GM18526 (cell line): ENCODE results near the gene EIF4H.
A peak's percentile ranks its signal among the peaks of the same experiment; 100 is the strongest.

ENCODE experiments used
- POLR2A ChIP-seq: IDR thresholded peaks from 3 replicates; pipeline ENCODE4 v1.6.1; 2011; ENCODE audit not compliant: insufficient read length; ENCODE audit errors: extremely low read depth

The EIF4H gene

DNA sequence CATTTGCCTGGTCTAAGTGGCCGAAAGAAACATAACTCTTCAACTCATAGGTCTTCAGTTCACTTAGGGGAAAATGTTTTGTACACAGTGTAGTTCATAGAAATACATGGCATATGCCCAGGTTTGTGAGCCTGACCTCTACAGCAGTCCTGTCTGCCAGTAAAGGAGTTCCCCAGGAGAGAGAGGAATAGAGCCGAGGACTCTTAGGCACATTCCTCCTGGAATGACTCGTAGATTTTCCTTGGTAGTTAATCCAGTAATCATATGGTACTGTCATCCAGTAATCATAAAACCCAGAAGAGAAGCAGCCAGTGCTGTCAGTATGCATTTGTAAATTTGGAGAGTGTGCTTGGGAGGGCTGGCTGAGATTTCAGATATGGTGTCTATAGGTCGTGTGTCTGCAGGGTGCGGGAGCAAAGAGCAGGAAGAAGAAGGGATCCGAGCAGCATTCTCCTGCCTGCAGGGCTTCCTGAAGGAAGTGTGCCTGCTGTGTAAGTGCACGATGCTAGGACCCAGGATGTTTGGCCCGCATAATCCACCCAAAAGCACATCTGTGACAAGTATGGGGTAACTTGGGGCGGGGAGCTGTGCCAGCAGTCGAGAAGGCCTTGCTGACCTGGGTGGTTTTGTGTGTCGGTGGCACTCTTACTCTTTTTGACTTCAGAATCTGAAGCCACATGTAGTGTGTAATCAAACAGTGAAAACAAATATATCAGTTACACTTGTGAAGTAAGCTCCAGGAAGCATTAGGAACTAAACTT lies 13.9 kb downstream of the EIF4H start:
- TF ChIP-seq POLR2A: no peak

DNA sequence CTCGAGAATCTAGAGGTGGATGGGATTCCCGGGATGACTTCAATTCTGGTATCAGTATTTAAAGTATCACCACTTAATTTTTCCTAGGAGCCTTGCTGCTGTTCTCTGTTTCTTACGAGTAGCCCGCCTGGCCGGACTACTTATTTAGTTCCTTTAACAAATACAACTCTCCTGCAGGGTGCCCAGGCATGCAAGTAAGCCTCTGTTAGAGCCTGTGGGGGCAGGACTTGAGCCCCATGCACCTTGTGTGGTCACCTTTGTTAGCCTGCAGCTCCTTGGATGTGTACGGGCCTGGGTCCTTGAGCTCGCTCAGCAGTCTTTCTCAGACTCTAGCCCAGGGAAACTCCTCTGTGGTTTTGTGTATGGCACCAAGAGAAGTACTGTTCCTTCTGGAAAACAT lies 16.1 kb downstream of the EIF4H start:
- TF ChIP-seq POLR2A: no peak

DNA sequence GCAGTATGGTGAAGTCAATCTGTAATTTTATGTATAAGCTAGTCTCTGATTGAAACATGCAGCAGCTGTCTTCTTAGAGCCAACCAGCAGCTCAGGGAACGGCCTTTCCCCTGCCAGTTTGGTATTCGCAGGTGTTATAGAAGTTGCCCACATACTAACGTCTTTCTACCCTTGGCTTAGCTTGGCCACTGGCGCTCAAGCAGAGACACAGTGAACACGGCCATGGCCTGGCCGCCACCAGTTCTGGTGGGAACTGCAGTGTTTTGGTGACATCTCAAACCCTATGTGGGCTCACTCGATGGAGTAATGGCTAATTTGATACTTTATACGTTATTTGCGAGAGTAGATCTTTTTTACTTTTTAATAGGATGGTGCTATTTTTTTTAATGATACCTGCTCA lies 17.1 kb downstream of the EIF4H start:
- TF ChIP-seq POLR2A: no peak

DNA sequence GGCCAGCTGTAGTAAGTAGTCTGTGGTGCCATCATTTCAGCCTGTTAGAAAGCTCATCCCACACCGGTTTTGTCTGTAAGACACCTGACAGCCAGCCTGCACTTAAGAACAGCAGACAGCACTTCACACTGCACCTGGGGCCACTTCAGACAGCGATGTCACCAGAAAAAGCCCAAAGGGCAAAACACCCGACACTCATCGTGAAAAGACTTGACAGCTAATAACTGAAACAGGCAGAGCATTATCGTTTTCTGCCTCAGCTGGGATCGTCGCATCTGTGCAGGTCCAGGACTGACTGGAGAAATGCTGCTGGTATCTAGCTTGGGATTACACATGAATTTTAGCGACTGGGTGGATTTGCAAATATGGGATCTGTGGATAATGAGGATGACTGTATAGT lies 18.9 kb downstream of the EIF4H start:
- no peak for TF ChIP-seq POLR2A

DNA sequence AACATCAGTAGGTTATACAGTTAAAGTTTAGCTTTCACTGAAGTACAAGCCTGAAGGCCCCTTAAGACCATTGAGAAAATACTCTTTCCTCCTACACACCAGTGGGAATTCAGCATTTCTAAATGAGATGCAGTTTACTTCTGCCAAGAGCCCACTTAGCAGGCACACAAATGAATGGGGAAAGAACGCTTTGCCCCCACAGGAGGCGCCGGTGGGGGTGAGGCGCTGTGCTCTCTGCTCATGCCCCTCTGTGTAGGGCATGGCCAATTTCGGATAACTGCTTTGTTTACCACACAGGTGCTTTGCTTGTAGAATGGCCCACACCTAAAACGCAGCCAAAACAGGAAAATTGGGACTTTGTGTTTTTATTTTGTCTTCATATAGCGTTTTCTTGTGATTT lies 19.8 kb downstream of the EIF4H start:
- TF ChIP-seq POLR2A: no peak

DNA sequence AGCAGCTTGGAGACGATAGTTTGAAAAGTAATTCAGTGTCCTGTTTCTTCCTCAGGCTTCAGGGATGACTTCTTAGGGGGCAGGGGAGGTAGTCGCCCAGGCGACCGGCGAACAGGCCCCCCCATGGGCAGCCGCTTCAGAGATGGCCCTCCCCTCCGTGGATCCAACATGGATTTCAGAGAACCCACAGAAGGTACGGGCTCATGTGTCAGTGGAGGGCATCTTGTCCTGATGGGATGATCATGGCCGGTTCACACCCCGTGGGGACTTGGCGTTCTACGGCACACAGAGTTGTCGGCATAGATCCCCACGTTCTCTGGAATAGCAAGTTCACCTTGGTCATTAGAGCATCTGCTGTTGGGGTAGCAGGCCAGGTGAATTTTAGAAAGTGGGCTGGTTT lies 20.5 kb downstream of the EIF4H start:
- no peak for TF ChIP-seq POLR2A

DNA sequence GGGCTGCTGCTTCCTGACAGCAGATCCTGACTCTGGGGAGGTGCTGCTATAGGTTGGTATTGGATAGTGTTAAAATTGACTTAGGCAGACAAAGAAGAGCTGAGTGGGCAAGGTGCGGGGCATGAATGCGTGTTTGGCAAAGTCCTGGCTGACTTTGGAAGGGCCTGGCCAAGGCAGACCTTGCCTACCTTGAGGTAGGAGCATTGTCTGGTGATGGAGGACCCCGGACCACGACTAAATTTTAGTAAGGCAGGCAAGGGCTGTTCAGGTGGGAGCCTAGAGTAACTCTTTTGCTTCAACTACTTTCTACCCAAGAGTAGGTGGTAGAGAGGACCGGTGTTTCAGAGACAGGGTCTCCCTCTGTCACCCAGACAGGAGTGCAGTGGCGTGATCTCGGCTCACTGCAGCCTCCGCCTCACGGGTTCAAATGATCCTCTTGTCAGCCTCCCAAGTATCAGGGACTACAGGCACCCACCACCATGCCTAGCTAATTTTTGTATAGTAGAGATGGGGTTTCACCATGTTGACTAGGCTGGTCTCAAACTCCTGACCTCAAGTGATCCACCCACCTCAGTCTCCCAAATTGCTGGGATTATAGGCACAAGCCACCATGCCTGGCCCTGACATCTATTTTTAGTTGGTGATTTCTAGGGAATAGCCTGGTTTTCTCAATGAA lies 23.4 kb downstream of the EIF4H start:
- TF ChIP-seq POLR2A: no peak

DNA sequence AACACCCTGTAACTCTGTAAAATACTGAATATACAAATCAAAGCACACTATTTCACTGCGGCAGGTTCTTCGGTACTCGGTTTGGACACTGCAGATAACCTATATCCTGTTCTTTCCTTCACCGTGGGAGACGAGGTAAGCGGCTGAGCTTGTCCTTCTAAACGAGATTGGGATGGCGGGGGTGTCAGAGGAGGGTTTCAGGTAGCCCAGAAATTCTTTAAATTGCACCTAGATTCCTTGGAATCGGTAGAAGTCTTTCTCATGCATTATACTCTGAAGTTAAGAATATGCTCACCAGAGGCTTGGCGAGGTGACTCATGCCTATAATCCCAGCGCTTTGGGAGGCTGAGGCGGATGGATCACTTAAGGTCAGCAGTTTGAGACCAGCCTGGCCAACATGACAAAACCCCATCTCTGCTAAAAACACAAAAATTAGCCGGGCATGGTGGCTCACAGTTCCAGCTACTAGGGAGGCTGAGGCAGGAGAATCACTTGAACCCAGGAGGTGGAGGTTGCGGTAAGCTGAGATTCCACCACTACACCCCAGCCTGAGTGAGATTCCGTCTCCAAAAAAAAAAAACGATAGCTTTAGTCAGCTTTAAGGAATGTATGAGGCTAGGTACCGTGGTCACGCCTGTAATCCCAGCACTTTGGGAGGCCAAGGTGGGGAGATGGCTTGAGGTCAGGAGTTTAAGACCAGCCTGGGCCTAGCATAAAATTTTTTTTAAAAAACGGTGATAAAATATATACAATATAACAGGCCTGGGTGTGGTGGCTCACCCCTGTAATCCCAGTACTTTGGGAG lies 25.6 kb downstream of the EIF4H start:
- no peak for TF ChIP-seq POLR2A

DNA sequence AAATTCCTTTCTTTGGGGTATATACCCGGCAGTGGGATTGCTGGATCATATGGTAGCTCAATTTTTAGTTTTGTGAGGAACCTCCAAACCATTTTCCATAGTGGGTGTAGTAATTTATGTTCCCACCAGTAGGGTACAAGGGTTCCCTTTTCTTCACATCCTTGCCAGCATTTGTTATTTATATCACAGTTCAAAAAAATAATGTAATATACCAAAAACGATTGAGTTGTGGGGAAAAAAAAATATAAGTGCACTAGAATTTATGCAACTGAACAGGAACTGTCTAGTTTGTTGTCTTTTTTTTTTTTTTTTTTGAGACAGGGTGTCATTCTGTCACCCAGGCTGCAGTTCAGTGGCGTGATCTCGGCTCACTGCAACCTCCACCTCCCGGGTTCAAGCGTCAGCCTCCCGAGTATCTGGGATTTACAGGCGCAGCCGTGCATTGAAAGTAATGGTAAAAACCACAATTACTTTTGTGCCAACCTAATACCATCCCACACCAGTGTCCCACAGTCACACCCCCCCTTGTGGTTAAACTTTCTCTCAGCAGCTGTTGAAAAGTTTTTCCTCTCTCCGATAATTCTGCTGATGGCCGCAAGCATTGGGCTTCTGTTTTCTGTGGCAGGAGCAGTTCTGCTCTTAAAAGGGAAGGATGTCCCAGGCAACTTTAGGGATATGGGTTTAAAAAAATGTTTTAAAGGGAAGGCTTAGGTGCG lies 28.8 kb downstream of the EIF4H start:
- TF ChIP-seq POLR2A: no peak

DNA sequence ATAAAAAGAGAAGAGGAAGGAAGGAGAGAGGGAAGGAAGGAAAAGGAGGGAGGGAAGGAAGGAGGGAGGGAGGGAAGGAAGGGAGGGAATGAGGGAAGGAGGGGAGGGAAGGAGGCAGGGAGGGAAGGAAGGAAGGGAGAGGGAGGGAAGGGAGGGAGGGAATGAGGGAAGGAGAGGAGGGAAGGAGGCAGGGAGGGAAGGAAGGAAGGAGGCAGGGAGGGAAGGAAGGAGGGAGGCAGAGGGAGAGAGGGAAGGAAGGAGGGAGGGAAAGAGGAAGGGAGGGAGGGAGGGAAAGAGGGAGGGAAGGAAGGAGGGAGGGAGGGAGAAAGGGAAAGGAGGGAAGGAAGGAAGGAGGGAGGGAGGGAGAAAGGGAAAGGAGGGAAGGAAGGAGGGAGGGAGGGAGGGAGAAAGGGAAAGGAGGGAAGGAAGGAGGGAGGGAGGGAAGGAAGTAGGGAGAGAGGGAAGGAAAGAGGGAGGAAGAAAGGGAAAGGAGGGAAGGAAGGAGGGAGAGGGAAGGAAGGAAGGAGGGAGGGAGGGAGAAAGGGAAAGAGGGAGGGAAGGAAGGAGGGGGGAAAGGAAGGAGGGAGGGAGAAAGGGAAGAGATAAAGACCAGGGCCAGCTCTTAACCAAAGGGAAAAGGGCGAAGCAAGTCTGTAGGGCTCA lies 29.9 kb downstream of the EIF4H start:
- TF ChIP-seq POLR2A: no peak

DNA sequence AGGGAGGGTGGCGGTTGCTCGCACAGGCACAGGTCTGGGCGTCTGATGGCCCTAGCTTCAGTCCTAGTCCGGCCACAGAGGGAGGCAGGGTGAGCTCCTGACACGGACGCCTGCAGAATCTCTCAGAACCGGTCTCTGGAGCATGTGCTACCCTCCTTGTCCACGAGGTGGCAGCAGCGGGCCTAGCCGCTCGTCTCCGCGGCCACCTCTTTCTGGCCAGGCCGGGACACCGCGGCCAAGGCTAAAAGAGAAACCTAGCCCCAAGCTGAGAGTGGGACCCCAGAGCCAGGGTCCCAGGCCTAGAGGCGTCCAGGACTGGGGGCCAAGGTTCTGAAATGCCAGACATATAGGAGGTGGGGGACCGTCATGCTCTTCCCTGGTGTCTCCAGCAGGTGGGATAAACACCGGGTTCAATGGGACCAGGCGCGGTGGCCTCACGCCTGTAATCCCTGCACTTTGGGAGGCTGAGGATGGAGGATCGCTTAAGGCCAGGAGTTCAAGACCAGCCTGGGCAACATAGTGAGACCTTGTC lies 32.5 kb downstream of the EIF4H start:
- TF ChIP-seq POLR2A: no peak

DNA sequence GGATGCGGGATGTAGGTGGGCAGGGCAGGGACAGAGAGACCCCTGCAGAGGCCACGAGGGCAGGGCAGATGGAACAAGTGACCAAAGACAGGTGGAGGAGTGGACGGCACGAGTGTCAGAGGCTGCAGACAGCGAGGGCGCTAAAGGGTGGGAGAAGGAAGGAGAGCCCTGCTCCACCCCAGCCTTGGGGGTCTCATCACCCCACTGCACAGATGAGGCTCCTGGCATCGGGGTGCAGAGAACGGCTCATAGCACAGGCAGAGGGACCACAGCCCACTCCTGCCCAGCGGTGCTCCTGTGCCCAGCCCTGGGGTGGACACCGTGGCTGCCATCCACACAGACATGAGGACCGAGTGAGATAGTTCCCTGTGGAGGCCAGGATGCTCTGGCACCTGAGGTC lies 33.4 kb downstream of the EIF4H start:
- no peak for TF ChIP-seq POLR2A

DNA sequence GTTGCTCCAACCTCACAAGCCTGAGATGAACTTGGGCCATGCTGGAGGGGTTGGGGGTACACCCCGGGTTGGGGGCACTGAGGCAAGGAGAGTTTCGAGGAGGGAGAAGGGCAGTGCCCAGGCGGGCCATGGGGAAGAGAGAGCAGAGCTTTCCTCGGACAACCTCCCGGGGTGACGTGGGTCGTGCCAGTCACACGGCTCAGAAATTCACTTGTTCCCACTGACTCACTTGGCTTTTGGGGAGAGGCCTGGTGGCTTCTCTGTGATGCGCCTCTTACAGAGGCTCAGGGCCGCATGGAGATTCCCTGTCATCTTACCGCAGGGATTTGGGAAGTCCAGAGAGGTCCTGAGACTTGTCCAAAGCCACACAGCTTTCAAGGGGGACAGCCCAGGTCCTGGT lies 38.5 kb downstream of the EIF4H start:
- peak; percentile 28 for TF ChIP-seq POLR2A

DNA sequence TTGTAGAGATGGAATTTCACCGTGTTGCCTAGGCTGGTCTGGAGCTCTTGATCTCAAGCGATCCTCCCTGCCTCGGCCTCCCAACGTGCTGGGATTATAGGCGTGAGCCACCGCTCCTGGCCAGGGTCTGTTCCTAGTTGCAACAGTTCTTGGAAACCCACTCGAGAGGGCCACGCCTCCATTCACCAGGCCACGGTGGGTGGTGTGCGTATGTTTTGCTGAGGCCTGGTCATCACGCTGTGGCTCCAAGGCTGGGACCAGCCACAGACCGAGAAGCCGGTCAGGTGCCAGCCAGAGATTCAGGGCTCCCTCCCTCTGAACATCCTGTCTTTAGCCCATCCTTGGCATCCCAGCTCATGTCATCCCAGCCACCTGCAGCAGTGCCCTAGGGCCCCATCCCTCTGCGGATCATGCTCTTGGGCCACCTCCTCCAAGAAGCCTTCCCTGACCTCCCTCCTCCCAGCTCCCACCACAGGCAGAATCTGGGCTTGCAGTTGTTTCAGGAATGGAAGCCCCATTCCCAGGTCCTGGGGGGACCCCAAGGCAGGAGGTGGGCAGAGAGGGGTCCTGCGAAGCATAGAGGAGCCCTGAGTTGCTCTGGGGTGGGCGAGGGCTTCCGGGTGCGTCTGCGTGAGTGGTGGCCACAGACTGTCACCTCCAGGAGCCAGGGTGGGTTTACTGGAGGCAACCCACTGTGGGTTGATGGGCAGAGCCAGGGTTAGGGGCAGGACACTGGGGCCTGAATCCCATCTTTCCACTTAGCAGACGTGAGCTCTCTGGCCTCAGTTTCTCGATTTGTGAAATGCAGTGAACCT lies 40.9 kb downstream of the EIF4H start:
- TF ChIP-seq POLR2A: no peak
